Brain microvascular endothelial cell (primary cell): ENCODE data around the gene FAIM2.

Experiments
- DNase-seq: peaks from one replicate; pipeline ENCODE4 v3.0.0-alpha.2; 2020
- H3K27ac ChIP-seq: fragments of 250-450 bp; sonication (Bioruptor Pico); 2 replicates; pipeline ENCODE4 v1.5.1; 2020; ENCODE audit warnings: mild to moderate bottlenecking, moderate library complexity
- H3K27me3 ChIP-seq: fragments of 250-450 bp; sonication (Bioruptor Pico); replicated peaks from 2 replicates; pipeline ENCODE4 v1.5.1; 2020; ENCODE audit warnings: mild to moderate bottlenecking
- H3K36me3 ChIP-seq: fragments of 250-450 bp; sonication (Bioruptor Pico); replicated peaks from 2 replicates; pipeline ENCODE4 v1.5.1; 2020; ENCODE audit warnings: mild to moderate bottlenecking
- H3K4me3 ChIP-seq: 2 replicates; pipeline ENCODE4 v1.5.1; 2011; ENCODE audit warnings: low read depth, mild to moderate bottlenecking, control low read depth, low read length, moderate library complexity
- CTCF ChIP-seq: IDR thresholded peaks from 2 replicates; pipeline ENCODE4 v1.5.1; 2011; ENCODE audit warnings: low read depth, mild to moderate bottlenecking, moderate library complexity, low read length, control low read depth, inconsistent platforms; ENCODE audit errors: missing control alignments
- in situ Hi-C: cut with HindIII; loops from 2 replicates; pipeline ENCODE4 v1.10.0; 2017; ENCODE audit warnings: low sequenced_read_pairs, low pct_ligation_motif_present

FAIM2 gene

GRCh38 chr12:49842519-49843352, 61.0 kb downstream of the FAIM2 start, which contains the start of gene BCDIN3D:
Gene BCDIN3D, minus strand, starts transcription at chr12:49843106. Its CDS starts 19 bp downstream, at chr12:49843087.
- in situ Hi-C loops = no loop called here
- Histone ChIP-seq H3K27me3 (no peaks in the 10 kb centered on the region), H3K4me3 (peak within 1 kb of the TSS; percentile 84), H3K27ac (peak within 1 kb of the TSS; percentile 26), H3K36me3 (no peaks in the 10 kb centered on the region)
- peak; percentile 92 for DNase-seq
- no peak for TF ChIP-seq CTCF

- Histone ChIP-seq H3K4me3 (no peak overlapping the region), H3K36me3 (no peaks in the 10 kb centered on the region), H3K27me3 (no peaks in the 10 kb centered on the region), H3K27ac (no peak overlapping the region)
- peak; percentile 82 for TF ChIP-seq CTCF
- in situ Hi-C loops = no loop called here
- peak; percentile 50 for DNase-seq
These were observed 64.6 kb downstream of the FAIM2 start for GRCh38 chr12:49838973-49839633.

GRCh38 chr12:49832836-49833421, 70.8 kb downstream of the FAIM2 start:
- Histone ChIP-seq H3K36me3 (no peaks in the 10 kb centered on the region), H3K27ac (no peak overlapping the region), H3K27me3 (no peaks in the 10 kb centered on the region), H3K4me3 (no peak overlapping the region)
- in situ Hi-C loops = no loop called here
- no peak for DNase-seq
- TF ChIP-seq CTCF = no peak

- TF ChIP-seq CTCF = no peak
- no peaks in the 10 kb centered on the region for H3K27me3 ChIP-seq
- H3K27ac ChIP-seq = no peak overlapping the region
- H3K4me3 ChIP-seq = no peak overlapping the region
- H3K36me3 ChIP-seq = no peaks in the 10 kb centered on the region
- in situ Hi-C loops = no loop called here
- no peak for DNase-seq
These were observed 72.0 kb downstream of the FAIM2 start for GRCh38 chr12:49831717-49832116.

GRCh38 chr12:49828133-49829091, 75.3 kb downstream of the FAIM2 start, which contains the start of gene NCKAP5L:
Gene NCKAP5L, minus strand, starts transcription at chr12:49828413. Its CDS starts 24,369 bp downstream, at chr12:49804044.
- Histone ChIP-seq H3K36me3 (no peaks in the 10 kb centered on the region), H3K4me3 (peak within 1 kb of the TSS; percentile 80), H3K27ac (peak within 1 kb of the TSS; percentile 69), H3K27me3 (no peaks in the 10 kb centered on the region)
- no peak for TF ChIP-seq CTCF
- DNase-seq = peak; percentile 96
- in situ Hi-C loops = no loop called here
